Smooth muscle cell of the brain vasculature (primary cell): ENCODE measurements around the gene SORCS1.
"Not testable (repeated sequence)": the region's sequence is repeated elsewhere in the genome, so short reads cannot be mapped to it uniquely, and the experiment has no call there.

ENCODE experiments used
- DNase-seq: peaks from one replicate; pipeline ENCODE4 v3.0.0-alpha.2; 2012; ENCODE audit warnings: low read depth, low spot score

SORCS1 gene

DNA sequence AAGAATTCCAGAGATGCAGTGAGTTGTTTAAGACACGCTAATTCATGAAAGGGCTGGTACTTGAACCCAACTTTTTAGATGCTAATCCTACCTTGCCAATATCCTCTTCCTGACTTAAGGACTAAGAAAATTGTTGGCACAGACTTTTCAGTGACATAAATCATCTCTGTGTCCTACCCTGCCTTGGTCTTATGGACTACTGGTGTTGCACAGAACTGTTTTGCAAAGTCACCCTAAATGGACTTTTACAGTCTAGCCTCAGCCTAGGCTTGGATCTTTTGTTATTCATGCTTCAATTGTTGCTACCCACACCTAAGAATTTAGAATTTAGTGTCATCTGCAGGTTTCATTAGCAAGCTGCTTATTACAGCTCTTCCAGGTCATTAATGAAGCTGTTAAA is 112.7 kb downstream of the SORCS1 start:
- no peak for DNase-seq

DNA sequence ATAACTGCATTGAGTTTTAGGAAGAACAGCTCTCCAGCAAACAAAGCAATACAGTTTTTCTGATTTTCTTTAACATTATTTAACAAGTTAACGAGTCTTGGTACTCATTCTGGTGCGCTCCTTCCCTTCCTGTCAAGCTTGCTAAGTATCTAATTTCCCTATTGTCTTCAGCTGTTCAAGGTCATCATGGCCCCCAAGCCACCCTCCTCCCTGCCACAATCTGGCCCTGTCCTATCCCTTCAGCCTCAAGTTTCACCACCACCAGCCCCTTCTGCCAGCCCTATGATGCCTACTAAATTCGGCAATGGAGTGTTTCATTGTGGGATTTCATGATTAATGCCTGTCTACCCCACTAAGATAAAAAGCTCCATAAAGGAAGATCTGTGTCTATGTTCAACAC is 121.0 kb downstream of the SORCS1 start:
- DNase-seq, result no peak

DNA sequence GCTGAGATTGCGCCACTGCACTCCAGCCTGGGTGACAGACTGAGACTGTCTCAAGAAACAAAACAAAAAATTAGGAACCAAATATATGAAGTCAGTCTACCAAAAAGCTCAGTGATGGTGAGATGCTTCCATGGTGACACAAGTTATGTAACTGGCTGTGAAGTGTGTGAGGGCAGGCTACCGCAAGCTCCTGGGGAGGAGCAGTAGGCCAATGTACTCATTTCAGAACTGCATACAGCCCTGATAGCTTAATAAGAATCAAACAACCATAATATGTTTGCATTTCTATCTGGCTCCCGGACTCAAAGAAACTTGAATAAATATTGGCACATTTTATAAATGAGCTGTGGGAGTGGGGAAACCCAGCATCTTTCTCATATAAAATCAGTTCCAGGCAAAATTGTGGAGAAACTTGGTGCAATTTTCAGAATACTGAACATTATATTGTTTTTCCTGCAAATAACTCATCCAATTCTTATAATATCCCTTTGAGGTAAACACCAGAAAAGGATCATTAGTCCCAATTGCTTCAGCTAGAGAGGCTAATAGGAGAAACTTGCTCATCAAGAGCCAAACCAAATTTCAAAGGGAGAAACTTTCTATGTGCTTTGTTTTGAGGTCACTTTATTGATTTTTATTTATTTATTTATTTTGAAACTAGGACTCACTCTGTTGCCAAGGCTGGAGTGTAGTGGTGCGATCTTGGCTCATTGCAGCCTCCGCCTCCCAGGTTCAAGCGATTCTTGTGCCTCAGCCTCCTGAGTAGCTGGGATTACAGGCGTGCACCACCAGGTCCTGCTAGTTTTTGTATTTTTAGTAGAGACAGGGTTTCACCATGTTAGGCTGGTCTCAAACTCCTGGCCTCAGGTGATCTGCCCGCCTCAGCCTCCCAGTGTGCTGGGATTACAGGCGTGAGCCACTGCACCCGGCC is 127.0 kb downstream of the SORCS1 start:
- no peak for DNase-seq

DNA sequence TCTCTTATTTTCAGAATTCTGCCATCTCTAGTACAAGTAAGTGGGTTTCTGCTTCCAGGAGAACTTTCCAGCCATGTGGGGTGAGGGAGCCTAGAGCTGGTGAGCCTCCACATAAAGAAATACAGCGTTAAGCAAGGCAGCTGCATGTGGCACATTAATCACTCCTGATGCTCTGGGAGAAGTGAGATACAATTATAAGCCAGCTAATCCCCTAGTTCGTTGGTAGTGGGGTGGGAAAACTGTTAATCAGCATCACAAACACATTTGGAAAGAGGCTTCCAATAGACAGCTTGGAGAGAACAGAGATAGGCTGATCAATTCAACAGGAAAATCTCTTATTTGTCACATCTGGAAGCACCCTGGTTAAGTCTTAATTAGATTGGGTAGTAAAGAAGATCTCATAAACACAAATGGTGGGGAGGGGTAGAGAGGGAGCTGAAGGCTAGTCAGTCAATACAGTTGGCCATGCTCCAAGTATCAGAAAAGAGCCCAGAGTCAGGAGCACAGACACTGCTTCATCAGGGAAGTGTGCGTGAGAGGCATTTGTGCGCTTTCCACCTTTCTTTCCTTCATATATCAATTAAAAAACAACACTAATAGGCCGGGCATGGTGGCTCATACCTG is 130.6 kb downstream of the SORCS1 start:
- DNase-seq, result no peak

DNA sequence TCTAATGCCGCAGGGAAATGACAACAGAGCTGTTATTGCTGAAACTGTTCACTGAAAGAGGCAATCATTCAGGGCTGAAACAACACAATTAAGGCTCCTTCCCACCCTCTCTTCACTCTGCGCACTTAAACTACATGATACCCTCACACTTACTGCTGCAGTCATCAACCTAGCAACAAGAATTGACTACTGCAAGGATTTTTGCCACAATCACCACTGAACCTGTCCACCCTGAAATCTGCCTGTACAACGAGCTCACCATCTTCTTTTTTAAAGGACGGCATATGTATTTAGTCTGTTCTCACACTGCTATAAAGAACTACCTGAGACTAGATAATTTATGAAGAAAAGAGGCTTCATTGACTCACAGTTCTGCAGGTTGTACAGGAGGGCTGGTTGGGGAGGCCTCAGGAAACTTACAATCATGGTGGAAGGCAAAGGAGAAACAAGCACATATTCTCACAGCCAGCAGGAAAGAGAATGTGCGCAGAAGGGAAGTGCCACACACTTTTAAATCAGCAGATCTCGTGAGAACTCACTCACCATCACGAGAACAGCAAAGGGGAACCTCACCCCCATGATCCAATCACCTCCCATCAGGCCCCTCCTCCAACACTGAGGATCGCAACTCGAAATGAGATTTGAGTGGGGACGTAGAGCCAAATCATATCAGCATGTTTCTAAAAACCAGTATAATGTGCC is 131.7 kb downstream of the SORCS1 start:
- no peak for DNase-seq

DNA sequence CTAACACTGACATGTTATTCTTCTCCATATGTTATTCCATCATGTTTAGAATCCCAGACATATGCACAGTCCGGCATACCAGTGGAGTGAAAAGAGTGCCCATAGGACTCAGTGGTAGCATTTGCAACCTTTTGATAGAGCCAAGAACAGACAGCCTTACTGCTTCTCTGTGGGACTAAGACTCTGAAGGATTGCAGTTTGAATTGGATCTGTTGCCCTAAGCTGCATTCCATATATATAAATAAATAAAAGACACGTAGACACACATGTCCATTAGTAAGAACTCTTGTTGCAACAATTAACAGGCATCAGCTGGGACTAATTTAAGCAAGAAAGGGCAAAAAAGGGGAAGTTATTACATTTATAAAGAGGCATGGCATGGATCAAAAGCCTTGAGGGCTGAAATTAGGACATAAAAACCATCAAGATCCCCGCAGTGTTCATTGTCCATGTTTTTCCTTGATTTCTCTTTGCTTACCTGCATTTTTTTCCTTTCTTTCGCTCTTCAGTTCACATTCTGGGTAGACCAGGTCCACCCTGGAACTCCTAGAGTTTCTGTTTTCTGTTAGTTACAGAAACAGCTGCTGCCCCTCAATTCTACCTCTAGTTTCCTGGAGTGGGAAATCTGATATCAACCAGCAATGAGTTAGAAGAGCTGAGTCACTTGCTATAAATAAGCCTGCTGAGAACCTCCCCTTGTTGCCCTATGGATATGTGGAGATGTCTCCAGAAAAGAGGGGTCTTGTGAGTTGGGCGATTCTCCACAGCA is 132.4 kb downstream of the SORCS1 start:
- no peak for DNase-seq

DNA sequence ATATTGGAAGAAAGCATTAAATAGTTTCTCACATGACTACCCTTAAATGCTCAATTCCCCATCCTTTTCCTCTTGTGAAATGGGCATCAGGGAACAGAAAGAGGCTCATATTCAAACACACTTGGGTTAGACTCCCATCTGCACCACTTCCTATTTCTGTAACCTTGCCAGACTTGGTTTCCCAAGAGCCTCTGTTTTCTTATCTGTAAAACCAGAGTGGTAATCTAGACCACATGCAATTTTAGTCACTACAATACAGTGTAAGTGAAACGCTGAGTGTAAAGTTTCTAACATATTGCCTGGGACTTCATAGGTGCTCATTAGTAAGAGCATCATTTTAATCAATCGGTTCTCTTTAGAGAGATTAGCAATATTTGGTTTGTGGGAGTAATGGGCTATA is 136.3 kb downstream of the SORCS1 start:
- DNase-seq, result no peak

DNA sequence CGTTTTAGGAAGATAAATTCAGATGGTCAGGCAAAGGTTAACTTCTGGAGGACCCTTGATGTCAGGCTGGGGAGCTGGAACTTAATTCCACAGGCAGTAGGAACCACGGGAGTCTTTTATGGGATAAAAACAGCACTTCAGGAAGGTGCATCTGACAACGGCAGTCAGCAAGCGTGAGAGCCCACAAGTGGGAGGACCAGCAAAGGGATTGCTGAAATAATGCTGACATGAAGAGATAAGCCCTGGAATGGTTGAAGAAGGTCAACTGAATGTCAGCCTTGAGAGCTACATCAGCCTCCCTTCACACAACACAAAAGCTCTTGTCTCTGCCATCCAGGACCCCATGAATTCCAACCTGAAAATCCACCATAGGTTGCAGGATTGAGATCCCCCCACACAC is 138.8 kb downstream of the SORCS1 start:
- no peak for DNase-seq

DNA sequence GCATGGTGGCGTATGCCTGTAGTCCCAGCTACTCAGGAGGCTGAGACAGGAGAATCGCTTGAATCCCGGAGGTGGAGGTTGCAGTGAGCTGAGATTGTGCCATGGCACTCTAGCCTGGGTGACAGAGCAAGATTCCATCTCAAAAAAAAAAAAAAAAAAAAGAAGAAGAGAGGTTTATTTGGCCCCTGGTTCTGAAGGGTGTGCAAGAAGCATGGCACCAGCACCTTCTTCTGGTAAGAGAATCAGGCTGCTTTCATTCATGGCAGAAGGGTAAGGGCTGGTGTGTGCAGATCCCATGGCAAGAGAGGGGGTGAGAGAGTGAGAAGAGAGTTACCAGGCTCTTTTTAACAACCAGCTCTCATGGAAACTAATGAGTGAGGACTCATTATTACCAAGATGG is 140.5 kb downstream of the SORCS1 start:
- DNase-seq, result not testable (repeated sequence)

DNA sequence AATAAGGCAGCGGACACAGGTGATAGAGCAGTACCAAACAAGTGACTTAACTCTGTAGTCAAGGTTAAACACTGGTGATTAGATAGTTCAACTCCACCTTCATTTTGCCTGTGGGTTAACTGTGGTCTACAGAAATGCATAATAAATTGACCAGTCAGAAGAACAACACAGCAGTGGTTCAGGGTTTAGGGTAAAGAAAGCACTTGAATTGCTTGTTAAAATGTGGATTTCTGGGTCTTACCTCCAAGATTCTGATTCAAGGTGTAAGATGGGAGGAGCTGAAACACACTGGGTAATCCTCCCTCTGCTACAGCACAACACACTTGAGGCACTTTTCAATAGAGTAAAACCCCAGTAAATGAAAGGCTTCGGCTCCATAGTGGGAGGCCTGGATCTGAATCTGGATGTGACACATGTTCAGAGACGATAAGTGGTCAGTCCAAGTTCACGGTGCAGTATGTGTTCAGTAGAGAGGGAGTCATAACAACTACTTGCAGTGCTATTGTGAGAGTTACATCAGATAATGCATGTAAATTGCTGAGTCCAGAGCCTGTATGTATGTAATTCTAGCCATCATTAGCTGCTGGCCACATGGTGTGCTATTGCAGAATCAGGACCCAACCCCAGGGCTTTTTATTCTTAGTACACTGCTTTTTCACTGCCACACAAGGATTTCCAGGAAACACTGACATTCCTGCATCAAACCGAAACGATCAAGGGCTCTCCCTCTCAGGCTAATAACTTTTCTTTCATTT is 141.7 kb downstream of the SORCS1 start:
- no peak for DNase-seq

DNA sequence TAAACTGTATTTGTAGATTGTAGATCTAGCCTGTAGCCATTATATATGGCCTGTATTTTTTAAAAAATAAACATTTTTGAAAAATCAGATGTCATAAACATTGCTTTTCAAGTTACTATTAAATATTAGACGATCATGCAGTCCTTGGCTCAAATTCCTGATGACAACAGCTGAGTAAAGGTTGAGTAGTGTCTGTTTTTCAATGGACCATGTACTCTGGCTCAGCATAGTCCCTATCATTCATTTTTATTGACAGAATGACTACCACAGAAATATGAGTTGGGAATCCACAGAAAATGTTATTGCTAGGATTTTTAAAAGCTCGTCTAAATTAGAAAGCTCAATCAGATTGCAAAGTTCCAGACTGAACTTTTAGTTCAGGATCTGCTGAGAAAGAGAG is 145.4 kb downstream of the SORCS1 start:
- DNase-seq, result no peak

DNA sequence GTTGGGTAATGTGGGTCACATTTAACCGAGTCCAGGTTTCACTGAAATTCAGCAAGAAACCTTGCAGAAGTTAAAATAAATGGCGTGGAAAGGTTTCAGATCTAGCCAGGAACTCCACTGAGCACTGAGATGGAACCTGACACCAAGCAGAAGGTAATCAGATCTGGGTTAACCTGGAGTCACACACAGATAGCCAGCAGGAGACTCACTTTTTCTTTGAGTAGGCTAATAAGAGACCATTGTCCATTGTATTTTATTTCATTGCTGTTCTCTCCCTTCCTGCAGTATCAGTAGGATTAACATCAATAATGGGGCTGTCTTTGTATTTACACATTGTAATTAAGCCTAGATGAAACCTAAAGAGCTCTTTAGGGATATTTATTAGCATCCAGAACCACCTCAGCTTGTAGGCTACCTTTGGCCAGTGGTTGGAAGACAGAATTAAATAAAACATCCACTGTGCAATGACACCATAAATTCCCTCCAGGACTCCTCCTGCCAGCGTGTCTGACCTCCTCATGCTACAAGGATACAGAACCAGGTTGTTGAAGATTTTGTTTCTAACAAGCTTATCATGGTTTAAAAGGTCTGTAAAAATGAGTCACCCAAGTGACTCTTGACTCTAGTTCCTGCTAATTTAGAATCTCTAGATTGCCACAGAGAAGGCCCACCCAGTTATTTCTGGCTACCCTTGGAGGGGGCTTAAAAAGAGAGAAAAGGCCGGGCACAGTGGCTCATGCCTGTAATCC is 151.1 kb downstream of the SORCS1 start:
- no peak for DNase-seq

DNA sequence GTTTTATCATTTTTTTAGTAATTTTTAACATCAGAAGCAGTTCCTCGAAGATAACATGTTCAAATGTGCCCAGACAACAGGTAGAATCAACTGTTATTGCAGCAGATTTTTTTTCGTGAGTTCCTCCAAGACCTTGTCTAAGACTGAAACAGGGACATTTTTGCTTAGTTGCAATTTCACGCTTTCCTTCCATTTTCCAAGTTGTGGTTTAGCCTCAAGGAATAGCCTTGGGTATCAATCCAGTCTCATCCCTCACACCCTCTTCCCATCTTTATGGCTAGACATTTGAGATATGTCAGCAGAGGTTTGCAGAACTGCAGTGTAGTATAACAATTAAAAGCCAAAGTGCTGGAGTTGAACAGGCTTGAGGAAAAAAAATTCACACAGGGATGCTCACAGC is 152.5 kb downstream of the SORCS1 start:
- no peak for DNase-seq

DNA sequence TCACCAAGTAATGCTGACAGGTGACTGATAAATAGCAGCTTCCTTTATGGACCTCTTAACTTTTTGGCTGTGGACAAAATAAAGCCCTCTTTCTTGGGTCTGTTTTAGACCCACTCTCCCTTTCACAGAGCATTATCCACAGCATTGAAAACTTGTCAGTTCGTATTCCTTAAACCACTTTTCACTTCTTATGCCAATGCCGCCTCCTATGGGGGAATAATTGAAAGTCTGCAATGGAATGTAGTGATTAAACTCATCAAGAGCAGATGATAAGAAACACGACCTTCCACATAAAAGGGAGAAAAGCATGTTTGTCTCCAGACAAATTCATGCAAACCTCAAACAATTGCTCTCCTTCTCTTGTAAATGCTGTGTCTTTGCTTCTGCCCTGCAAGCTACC is 153.4 kb downstream of the SORCS1 start:
- DNase-seq, result no peak

DNA sequence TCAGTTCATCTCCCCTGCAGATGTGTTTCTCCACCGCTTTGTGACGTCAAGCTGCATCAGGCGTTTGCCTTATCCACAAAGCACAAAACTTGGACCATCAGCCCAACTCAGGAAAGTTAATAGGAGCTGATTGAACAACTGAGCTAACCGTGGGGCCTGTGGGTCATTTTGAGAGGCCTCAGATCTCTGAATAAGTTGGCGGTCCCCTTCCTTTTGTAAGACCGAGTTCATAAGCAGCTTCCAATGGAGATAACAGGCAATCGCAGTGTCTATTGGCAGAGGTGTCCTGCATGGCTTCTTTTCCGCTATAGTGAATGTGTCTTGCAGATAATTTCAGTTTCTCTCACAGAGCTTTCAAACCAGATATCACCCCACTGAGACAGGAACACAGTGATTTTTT is 154.0 kb downstream of the SORCS1 start:
- no peak for DNase-seq

DNA sequence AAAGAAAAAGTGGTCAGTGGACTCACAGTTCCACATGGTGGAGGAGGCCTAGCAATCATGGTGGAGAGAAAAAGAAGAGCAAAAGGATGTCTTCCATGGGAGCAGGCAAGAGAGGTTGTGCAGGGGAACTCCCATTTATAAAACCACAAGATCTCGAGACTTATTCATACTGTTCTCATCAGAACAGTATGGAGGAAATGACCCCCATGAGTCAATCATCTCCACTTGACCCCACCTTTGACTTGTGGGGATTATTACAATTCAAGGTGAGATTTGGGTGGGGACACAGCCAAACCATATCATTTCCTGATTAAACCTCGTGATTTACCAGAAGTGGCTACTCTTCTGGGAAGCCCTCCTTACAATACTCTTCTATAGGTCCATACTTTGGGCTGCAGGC is 160.1 kb downstream of the SORCS1 start:
- no peak for DNase-seq

DNA sequence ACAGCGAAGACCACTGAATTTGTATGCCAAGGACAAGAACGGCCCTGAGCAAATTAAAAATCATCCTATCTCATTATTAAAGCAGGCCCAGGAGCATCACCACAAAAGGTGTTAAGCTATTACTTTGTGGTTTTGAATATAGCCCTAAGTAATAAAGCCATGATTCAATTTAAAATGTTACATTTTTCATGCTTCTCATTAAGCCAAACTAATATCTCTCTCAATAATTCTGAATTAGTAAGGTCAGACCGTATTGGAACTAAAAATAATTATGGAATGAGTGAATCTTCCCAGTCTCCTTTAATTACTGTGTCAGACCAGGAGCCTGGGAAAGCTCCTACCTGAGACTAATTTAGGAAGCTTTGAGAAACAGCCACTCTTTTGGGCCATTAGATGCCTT is 162.4 kb downstream of the SORCS1 start:
- no peak for DNase-seq

DNA sequence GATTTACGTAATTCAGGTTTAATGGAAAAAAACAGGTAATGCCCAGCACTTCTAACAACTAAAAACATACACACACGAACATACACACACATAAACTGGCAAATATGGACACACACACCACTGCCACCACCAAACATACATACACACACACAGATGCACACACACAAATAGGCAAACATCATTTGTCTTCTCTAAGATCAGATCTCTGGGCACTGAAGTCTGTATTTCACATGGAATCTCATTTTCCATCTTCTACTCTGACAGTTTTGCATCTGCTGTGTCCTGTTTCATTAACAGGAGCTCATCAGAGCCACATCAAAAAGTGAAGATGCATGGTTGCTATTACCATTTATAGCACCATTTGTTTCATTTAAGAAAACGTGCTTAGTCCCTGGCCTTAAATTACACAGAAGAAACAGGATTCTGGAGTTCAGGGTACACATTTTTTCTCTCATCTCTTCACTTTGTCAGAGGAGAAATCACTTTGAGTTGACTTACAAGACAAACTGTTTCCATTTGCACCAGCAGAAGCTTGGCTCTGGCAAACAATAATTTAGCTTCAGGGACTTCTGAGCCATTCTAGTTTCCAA is 165.3 kb downstream of the SORCS1 start:
- no peak for DNase-seq

DNA sequence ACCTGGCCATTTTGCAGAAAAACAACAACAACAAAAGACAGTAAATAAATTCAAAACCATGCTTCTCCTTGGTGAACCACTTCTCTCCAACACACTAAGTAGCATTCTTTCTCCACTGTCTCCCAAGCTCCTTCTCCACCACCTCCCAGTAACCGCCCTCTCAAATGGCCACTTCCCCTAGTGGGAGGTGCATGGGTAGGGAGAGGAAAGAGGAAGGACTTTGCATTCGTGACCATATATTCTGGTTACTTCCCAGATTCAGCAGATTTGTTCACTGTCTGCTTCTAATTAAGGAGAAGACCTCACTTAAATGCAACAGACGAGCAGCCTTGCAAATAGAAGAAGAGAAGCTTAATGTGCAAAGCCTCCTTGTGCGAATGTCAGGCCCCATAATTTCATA is 166.8 kb downstream of the SORCS1 start:
- no peak for DNase-seq

DNA sequence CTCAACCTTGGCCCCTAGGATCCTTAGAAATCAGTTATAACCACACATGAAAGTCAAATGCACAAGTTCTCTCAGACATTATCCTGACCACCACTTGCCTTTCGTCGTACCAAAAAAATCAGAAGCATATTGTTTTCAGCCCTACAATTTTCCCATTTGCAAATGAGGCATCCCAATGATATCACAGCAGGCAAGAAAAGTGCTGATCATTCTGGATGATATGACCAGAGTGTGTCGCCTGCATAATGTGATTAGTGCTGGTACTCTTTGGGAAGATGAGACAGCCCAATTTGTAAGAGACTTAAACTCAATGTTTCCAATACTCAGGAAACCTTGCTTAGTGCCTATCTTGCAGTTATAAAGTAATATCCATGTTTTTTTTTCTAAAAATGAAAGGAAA is 168.0 kb downstream of the SORCS1 start:
- DNase-seq, result no peak
